Keratinocyte (primary cell): ENCODE data around the gene KLC4. TPM values are rescaled to one million over a fixed set of nuclear protein-coding genes. Genes with fewer than 3 reads are reported as not detected.
"Not testable (repeated sequence)": the region's sequence is repeated elsewhere in the genome, so short reads cannot be mapped to it uniquely, and the experiment has no call there.

Experiments used
- DNase-seq: peaks from one replicate; pipeline ENCODE4 v3.0.0-alpha.2; 2011; ENCODE audit warnings: low read depth, missing footprints, low spot score
- FAIRE-seq: peaks from 2 replicates; lab custom pipeline; 2011; peaks lifted over from hg19 to GRCh38; lab: Jason Lieb, UNC
- H2AFZ ChIP-seq: 2 replicates; pipeline ENCODE4 v1.6.0; 2012; ENCODE audit warnings: low read length, control low read depth, inconsistent platforms; ENCODE audit not compliant: control insufficient read depth
- H3K27ac ChIP-seq: 2 replicates; pipeline ENCODE4 v1.5.1; 2011; ENCODE audit warnings: low read length; ENCODE audit not compliant: control insufficient read depth, insufficient read depth
- H3K27me3 ChIP-seq: 3 replicates; pipeline ENCODE4 v1.6.0; 2011; ENCODE audit warnings: low read length; ENCODE audit not compliant: control insufficient read depth, insufficient read depth; ENCODE audit errors: extremely low read depth
- H3K36me3 ChIP-seq, 2 experiments: 2 replicates in 1 of 2; 3 replicates in 1 of 2; pipeline ENCODE4 v1.5.1; 2011; ENCODE audit warnings: low read length in 2 of 2, mild to moderate bottlenecking in 1 of 2; ENCODE audit not compliant: control insufficient read depth in 2 of 2, insufficient read depth in 2 of 2; ENCODE audit errors: extremely low read depth in 1 of 2
- H3K4me1 ChIP-seq: 3 replicates; pipeline ENCODE4 v1.5.1; 2011; ENCODE audit warnings: low read length; ENCODE audit not compliant: control insufficient read depth, insufficient read depth; ENCODE audit errors: extremely low read depth
- H3K4me2 ChIP-seq: 3 replicates; pipeline ENCODE4 v1.6.0; 2011; ENCODE audit warnings: low read depth, low read length; ENCODE audit not compliant: control insufficient read depth, insufficient read depth; ENCODE audit errors: extremely low read depth
- H3K4me3 ChIP-seq, 3 experiments: fragments of 200-600 bp in 1 of 3; sonication (generic) in 1 of 3; 2 replicates in 2 of 3; 3 replicates in 1 of 3; pipeline ENCODE4 v1.5.1; 2011 to 2016; ENCODE audit warnings: low read length in 3 of 3, mild to moderate bottlenecking in 3 of 3, control low read depth in 2 of 3, inconsistent platforms in 1 of 3, low read depth in 1 of 3, mixed read lengths in 1 of 3, mixed run types in 1 of 3, moderate library complexity in 1 of 3; ENCODE audit not compliant: control insufficient read depth in 2 of 3, insufficient read depth in 2 of 3; ENCODE audit errors: extremely low read depth in 1 of 3
- H3K79me2 ChIP-seq: 2 replicates; pipeline ENCODE4 v1.6.0; 2012; ENCODE audit warnings: low read length; ENCODE audit not compliant: control insufficient read depth, insufficient read depth
- H3K9ac ChIP-seq: 3 replicates; pipeline ENCODE4 v1.6.0; 2011; ENCODE audit warnings: low read length; ENCODE audit not compliant: control insufficient read depth, insufficient read depth; ENCODE audit errors: extremely low read depth
- H3K9me1 ChIP-seq: 3 replicates; pipeline ENCODE4 v1.6.0; 2011; ENCODE audit warnings: low read length; ENCODE audit not compliant: control insufficient read depth, insufficient read depth; ENCODE audit errors: extremely low read depth
- H3K9me3 ChIP-seq: 2 replicates; pipeline ENCODE4 v1.5.1; 2012; ENCODE audit warnings: low read depth, low read length; ENCODE audit not compliant: control insufficient read depth
- H4K20me1 ChIP-seq: 3 replicates; pipeline ENCODE4 v1.6.0; 2011; ENCODE audit warnings: low read length; ENCODE audit not compliant: control insufficient read depth, insufficient read depth; ENCODE audit errors: extremely low read depth
- EZH2 ChIP-seq: IDR thresholded peaks from one replicate; pipeline ENCODE4 v1.6.1; 2012; ENCODE audit warnings: inconsistent platforms, mild to moderate bottlenecking, low read length, moderate library complexity
- dilution Hi-C: fragments of 300-500 bp; cut with MboI; formaldehyde crosslinking; loops from one replicate; pipeline ENCODE4 v1.7.0; 2020; ENCODE audit warnings: low sequenced_read_pairs; ENCODE audit not compliant: extremely low pct_ligation_motif_present
- polyA plus RNA-seq, 5 experiments: library from polyadenylated mRNA; depleted of rRNA in 3 of 5; stranded (reverse) in 3 of 5; stranded (forward) in 1 of 5; unstranded in 1 of 5; fragments of >200 nt; gene quantifications; 1 replicate in 1 of 5; 2 replicates in 3 of 5; 3 replicates in 1 of 5; pipeline versions ENCODE4 v1.2.1 to v1.2.3, GENCODE V29; 2011 to 2012; ENCODE audit warnings: missing spikeins in 2 of 5, low read depth in 1 of 5, low replicate concordance in 1 of 5
- TF ChIP-seq, protein P1 (sequence below), 3 experiments: IDR thresholded peaks in 1 of 3; conservative IDR thresholded peaks in 1 of 3; optimal IDR thresholded peaks in 1 of 3; 2 replicates in 2 of 3; 3 replicates in 1 of 3; pipeline versions ENCODE3 to v1.5.1; 2011; ENCODE audit warnings: low read length in 3 of 3, mild to moderate bottlenecking in 3 of 3, moderate library complexity in 2 of 3, control low read depth in 1 of 3, inconsistent platforms in 1 of 3; ENCODE audit not compliant: insufficient read depth in 2 of 3; ENCODE audit errors: extremely low read depth in 1 of 3

KLC4 gene
- polyA plus RNA-seq, 1 donor (not counting 4 experiments of a cell fraction or from before 2014, with no cell fraction given): 8.8 TPM

DNA sequence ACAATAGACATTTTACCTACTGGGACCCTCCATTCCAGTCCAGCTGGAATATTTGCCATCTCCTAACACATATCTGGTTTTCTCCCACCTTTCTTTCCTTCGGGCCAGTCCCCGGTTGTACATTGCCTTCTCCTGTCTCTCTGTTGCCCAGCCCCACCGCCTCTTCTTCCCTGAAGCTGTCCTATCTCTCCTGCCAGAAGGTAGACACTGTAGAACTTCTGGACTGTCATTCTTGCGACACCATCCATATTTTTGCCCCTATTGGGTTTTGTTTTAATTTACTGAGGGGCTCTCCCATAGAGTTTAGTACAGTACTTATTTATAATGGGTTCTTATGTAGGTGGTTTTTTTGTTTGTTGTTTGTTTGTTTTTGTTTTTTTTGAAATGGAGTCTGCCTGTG is 21.6 kb downstream of the KLC4 start:
- no peak overlapping the region for H3K4me2 ChIP-seq
- peaks cover 0 to 3% of the 10 kb centered on the region in 2 experiments for H3K36me3 ChIP-seq
- H3K9ac ChIP-seq: no peak overlapping the region
- no peak overlapping the region for H2AFZ ChIP-seq
- H3K9me1 ChIP-seq: no peaks in the 10 kb centered on the region
- H3K27me3 ChIP-seq: no peaks in the 10 kb centered on the region
- no peak for DNase-seq
- dilution Hi-C loops: no loop called here
- TF ChIP-seq, protein P1, sequence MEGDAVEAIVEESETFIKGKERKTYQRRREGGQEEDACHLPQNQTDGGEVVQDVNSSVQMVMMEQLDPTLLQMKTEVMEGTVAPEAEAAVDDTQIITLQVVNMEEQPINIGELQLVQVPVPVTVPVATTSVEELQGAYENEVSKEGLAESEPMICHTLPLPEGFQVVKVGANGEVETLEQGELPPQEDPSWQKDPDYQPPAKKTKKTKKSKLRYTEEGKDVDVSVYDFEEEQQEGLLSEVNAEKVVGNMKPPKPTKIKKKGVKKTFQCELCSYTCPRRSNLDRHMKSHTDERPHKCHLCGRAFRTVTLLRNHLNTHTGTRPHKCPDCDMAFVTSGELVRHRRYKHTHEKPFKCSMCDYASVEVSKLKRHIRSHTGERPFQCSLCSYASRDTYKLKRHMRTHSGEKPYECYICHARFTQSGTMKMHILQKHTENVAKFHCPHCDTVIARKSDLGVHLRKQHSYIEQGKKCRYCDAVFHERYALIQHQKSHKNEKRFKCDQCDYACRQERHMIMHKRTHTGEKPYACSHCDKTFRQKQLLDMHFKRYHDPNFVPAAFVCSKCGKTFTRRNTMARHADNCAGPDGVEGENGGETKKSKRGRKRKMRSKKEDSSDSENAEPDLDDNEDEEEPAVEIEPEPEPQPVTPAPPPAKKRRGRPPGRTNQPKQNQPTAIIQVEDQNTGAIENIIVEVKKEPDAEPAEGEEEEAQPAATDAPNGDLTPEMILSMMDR (optimal IDR thresholded peaks at IDR 0.05 in 1 of 3, IDR thresholded peaks at IDR 0.05 in 1 of 3, conservative IDR thresholded peaks at IDR 0.05 in 1 of 3; ENCODE audit: extremely low read depth in 1 of 3, insufficient read depth in 2 of 3, low read length in 3 of 3): no peak
- no peak for TF ChIP-seq EZH2
- no peak overlapping the region for H3K4me3 ChIP-seq
- no peak overlapping the region for H3K27ac ChIP-seq
- H3K4me1 ChIP-seq: peaks cover 14% of the 10 kb centered on the region
- no peaks in the 10 kb centered on the region for H4K20me1 ChIP-seq
- no peaks in the 10 kb centered on the region for H3K9me3 ChIP-seq
- FAIRE-seq: no peak
- H3K79me2 ChIP-seq: peaks cover 92% of the 10 kb centered on the region

- H3K36me3 ChIP-seq, FAIRE-seq, H3K9me1 ChIP-seq, H2AFZ ChIP-seq, H4K20me1 ChIP-seq, dilution Hi-C loops, H3K4me2 ChIP-seq, H3K4me3 ChIP-seq, H3K27ac ChIP-seq, H3K9me3 ChIP-seq, DNase-seq, H3K27me3 ChIP-seq, H3K9ac ChIP-seq: not testable (repeated sequence)
- Histone ChIP-seq H3K79me2 (peaks cover 94% of the 10 kb centered on the region), H3K4me1 (peaks cover 16% of the 10 kb centered on the region)
These were observed 22.5 kb downstream of the KLC4 start for GRCh38 chr6:43081922-43082321.
